HG03066 (cell line): Measurements from ENCODE around the gene ADARB1.

ENCODE experiments used
- ATAC-seq: cut with Tn5 transposase; IDR thresholded peaks from one replicate; pipeline ENCODE4 v1.9.1; 2021; ENCODE audit warnings: low read depth; ENCODE audit not compliant: unreplicated experiment

ADARB1 gene

DNA sequence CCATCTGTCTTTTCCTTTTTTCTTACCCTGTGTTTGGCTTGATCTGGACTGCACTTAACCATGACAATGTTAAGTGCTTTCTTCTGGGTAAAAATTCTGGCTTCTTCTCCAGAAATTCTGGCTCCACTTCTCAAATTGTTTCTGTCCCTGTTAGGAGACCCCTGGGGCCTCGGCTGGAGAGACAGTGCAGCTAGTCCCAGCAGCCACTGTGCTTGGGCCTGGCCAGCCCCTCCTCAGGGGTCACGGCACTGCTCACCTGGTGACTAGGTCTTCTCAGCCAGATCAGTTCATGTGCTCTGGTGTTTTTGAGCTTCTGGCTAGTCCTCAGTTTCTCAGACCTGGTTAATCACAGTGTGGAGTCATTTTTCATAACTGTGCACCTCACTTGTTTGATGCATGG lies 72.4 kb downstream of the ADARB1 start:
- no peak for ATAC-seq

- ATAC-seq: no peak
These were observed 73.3 kb downstream of the ADARB1 start for GRCh38 chr21:45147473-45148315.

DNA sequence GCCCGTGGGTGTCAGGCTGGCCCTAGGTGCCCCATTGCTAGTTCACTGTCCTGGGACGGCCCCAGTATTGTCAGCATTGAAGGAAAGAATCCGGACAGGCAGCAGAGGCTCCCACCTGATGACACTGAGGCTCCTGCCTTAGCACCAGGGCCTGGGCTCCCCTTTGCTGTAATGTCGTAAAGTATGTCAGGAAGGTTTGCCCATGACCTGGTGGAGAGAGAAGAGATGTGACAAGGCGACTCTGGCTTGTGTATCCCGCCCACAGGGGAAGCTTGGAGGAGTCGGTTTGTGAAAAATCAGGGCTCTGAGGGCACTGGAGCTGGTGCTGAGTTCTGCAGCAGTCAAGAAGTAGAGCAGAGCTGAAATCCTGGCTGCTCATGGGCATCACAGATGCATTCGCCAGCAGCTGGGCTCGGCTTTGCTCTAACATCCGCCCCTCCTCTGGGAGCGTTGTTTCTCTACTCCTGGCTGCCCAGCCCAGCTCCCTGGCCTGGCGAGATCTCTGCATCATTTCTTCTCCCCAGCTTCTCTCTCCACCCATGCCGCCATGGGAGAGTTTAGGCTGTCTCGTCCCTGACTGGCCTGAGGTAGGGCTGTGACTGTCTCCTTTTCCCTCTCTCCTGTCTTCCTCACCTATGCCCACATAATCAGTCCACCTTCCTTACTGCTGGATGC lies 74.1 kb downstream of the ADARB1 start:
- ATAC-seq: no peak

GRCh38 chr21:45149021-45149420 lies 74.6 kb downstream of the ADARB1 start:
- no peak for ATAC-seq

DNA sequence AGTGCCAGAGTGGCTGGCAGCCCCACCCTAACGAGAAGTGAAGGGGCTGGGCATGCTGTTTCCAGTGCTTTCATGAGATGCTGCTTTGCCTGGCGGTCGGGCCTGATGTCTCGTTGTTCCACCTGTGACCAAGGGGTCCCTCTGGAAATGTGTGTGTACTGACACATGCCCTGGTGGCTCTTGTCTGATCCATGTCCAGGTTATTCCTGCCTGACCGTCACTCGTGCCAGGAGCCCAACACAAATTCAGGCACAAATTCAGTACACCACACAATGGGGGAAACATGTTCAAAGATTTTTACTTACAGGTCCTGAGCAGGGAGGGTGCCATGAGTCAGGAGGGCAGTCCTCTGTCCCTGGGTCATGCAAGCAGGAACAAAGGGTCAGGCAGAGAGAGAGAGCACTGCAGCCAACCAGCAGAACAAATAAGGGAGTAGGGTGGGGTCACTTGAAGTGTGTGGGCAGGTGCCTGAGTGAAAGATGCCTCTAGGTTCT lies 76.3 kb downstream of the ADARB1 start:
- no peak for ATAC-seq

- no peak for ATAC-seq
These were observed 77.2 kb downstream of the ADARB1 start for GRCh38 chr21:45151445-45152160.

DNA sequence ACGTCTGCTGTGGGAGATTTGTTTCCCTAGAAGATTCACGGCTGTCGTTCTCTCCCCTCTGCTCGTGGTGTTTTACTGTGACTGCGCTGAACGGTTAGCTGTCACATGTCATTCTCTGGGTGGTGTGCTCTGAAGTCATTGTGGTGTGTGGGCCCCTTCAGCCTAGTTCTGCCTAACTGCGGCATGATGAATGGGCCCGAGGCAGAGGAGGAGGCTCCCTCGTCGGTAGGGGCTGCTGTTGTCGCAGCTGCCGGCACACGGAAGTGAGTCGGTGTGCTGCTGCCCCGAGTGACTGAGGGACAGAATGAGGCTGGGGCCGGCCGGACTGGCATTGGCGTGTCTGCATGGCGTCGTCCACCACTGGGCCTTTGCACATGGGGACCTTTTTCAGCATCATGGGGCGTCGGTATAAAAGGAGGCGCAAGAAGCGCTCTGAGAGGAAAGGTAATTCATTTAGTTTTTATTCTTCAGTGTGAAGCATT lies 77.9 kb downstream of the ADARB1 start:
- no peak for ATAC-seq

DNA sequence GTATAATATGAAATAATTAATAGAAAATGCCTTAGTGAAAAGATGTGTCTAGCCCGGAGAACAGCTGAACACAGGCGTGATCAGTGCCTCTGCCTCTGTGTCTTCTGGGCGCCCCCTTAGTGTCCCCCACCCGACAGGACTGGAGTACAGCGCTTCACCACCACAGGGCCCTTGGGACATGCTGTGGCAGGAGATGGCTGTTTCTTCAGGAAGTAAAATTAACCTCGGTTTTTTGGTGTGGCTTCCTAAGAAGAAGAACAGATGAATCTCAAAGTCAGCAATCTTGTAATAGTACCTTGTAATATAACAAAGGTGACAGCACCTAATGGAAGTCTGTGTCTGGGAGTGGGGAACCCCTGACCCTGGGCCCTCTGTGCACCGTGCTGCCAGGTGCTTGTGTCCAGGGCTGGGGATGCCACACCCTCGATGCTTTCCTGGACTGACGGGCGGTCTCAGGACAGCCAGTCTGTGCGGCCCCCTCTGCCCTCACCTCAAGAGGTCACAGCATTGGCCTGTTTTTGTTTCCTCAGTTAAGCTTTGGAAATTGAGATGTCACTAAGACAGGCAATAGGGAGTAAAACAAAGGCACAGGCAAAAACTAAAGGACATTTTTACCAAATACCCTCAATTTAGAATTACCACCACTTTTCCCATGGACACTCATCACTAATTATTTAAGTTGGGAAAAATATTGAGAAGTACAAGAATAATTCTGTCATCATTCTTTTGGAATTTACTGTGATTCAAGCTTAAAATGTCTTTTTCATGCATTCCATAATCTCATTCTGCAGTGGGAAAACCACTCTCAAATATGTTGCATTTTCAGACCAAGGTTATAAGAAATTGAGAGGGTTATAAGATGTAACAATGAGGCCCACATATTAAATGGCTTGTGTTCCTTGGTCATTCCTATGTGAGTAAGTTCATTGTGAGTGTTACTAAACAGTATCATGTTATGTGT lies 79.3 kb downstream of the ADARB1 start:
- no peak for ATAC-seq

DNA sequence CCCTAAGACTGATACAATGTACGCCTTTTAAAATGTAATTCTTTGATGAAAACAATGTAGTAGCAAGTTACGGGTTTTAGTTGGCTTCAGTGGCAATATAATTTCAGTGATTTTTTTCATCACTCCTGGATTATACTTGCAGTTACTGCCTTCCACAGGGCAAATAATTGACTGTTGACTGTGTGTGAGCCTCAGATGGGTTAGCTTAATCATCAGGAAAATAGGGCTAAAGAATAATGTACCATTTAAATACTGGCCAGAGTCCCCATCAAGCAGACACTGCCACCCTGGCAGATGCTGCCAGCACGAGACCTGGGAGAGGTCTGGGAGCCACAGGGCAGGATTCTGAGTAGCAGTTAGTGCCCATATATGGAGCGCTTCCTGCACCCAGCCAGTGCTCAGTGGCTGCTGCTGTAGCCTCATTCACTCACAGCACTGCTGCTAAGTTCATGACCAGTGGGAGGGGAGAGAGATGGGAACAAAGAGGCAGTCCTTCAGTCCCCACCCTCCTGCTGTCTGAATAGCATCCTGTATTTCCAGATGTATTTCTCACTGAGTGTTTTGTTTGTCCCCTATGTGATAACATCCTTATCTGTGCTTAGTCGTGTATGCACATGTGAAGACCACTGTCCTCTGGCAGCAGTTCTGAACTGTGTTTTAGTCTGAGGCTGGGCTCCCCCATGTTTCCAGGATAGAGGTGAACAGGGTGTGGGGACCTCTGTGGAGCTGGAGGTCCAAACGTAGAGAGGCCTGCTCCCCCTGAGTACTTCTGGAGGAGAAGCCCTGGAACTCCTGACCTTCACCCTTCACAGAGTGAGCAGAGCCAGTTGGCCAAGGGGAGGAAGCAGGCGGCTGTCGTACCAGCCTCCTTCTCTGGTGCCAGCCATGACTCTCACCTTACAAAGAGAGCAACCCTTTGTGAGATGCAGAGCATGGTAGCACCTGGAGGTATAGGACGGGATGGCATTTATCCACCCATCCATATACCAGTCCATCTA lies 80.4 kb downstream of the ADARB1 start:
- no peak for ATAC-seq

DNA sequence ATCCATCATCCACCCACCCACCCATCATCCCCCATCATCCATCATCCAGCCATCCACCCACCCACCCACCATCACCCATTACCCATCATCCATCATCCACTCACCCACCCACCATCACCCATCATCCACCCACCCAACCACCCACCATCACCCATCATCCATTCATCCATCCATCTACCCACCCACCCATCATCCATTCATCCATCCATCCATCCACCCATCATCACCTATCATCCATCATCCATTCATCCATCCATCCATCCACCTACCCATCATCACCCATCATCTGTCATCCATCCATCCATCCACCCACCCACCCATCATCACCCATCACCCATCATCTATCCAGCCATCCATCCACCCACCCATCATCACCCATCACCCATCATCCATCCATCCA lies 81.5 kb downstream of the ADARB1 start:
- no peak for ATAC-seq

GRCh38 chr21:45156459-45156858 lies 82.1 kb downstream of the ADARB1 start:
- ATAC-seq: no peak

DNA sequence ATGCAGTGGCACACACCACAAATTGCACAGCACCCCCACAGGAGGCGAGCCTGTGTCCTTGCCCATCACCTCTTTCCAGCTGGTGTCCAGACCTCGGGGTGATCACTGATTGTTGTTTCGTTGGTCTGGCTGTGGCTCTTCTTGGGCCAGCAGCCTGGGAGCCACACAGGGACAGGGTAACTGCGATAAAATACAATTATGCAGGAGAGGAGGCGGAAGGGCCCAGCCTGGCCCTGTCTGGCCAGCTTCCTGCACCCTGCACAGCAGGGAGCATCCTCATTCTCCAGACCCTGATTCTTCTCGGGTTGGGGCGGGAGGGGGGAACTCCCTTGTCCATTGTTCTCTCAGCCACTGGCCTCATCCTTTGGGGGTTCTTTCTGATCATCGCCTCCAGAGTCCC lies 83.6 kb downstream of the ADARB1 start:
- ATAC-seq: no peak

- ATAC-seq: no peak
These were observed 84.4 kb downstream of the ADARB1 start for GRCh38 chr21:45158491-45159423.

- no peak for ATAC-seq
These were observed 85.8 kb downstream of the ADARB1 start for GRCh38 chr21:45160198-45160597.

DNA sequence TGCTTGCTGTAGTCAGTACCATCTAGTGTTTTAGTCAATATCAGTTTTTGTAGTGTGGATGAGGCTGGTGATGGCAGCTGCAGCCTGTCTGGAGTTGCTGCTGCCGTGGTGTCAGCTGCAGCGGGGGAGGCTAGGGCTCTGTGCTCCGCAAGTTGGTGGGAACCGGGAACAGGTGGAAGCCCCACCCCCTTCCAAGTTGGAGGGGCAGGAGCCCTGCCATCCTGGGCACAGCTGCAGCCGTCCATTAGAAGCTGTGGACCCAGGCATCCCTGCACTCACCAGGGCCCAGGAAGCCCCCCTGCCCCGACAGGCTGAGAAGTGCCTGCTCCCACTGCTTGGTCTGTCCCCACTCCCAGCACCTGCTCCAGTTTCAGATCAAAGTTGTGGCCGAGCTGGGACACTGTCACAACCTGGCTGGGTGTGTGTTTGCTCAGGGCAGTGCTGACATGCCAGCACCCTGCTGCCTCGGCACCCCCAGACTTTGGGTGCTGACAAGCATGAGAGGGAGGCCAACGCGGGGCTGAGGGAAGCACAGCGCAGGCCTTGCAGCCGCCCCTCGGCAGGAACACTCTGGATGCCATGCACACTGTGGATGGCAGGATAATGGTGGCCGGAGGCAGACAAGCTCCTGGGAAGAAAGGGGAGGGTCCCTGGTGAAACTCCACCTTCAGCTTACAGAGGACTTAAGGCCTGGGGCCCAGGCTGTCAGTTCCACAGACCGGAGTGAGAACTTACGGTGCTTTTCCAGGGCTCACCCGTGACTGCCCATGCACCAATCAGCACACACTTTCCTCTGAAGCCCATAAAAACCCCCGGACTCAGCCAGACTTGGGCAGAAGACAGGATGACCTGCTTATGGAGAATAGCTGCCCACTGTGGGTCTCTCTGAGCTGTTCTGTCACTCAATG lies 86.9 kb downstream of the ADARB1 start:
- no peak for ATAC-seq

- ATAC-seq: no peak
These were observed 87.7 kb downstream of the ADARB1 start for GRCh38 chr21:45162115-45162514.

GRCh38 chr21:45162809-45163208 lies 88.4 kb downstream of the ADARB1 start:
- no peak for ATAC-seq
